Astrocyte of the cerebellum (primary cell): ENCODE data around the gene MEGF11.

Experiments used
- DNase-seq: peaks from one replicate; pipeline ENCODE4 v3.0.0-alpha.2; 2011; ENCODE audit warnings: low read depth
- H3K4me3 ChIP-seq: 2 replicates; pipeline ENCODE4 v1.5.1; 2011; ENCODE audit warnings: mild to moderate bottlenecking, low read depth, low read length, moderate library complexity
- CTCF ChIP-seq: IDR thresholded peaks from 2 replicates; pipeline ENCODE4 v1.5.1; 2012; ENCODE audit warnings: low read length, low read depth, moderate library complexity, mild to moderate bottlenecking; ENCODE audit errors: missing control alignments
- in situ Hi-C: cut with HindIII; loops from 2 replicates; pipeline ENCODE4 v1.10.0; 2017; ENCODE audit warnings: low sequenced_read_pairs

The MEGF11 gene

GRCh38 chr15:66102563-66103292 lies 150.8 kb downstream of the MEGF11 start:
- H3K4me3 ChIP-seq: no peak overlapping the region
- DNase-seq: no peak
- no peak for TF ChIP-seq CTCF
- in situ Hi-C loops: loop anchor here (5.0 kb wide), 1 partner anchor 40 kb away; no protein-coding TSS in a partner anchor

- no peak for TF ChIP-seq CTCF
- in situ Hi-C loops: loop anchor here (5.0 kb wide), 1 partner anchor 40 kb away; no protein-coding TSS in a partner anchor
- no peak for DNase-seq
- no peak overlapping the region for H3K4me3 ChIP-seq
Measured at GRCh38 chr15:66101715-66102395, 151.7 kb downstream of the MEGF11 start.

GRCh38 chr15:66100761-66101160 lies 152.8 kb downstream of the MEGF11 start:
- no peak overlapping the region for H3K4me3 ChIP-seq
- no peak for TF ChIP-seq CTCF
- in situ Hi-C loops: loop anchor here (5.0 kb wide), 1 partner anchor 38 kb away; no protein-coding TSS in a partner anchor
- no peak for DNase-seq

- no peak for DNase-seq
- in situ Hi-C loops: loop anchor here (5.0 kb wide), 1 partner anchor 38 kb away; no protein-coding TSS in a partner anchor
- H3K4me3 ChIP-seq: no peak overlapping the region
- TF ChIP-seq CTCF: no peak
Measured at GRCh38 chr15:66099950-66100671, 153.4 kb downstream of the MEGF11 start.

GRCh38 chr15:66098022-66098363 lies 155.6 kb downstream of the MEGF11 start:
- TF ChIP-seq CTCF: no peak
- in situ Hi-C loops: no loop called here
- no peak for DNase-seq
- H3K4me3 ChIP-seq: no peak overlapping the region
